Omental fat pad (tissue), 4 donors: ENCODE results near the gene RSPO4. TPM values are rescaled to one million over a fixed set of nuclear protein-coding genes. Genes with fewer than 3 reads are reported as not detected.
"Not testable (repeated sequence)": the region's sequence is repeated elsewhere in the genome, so short reads cannot be mapped to it uniquely, and the experiment has no call there.

Source experiments
- ATAC-seq: fragments of 150-250 bp; one replicate; pipeline ENCODE4 v1.9.1; 2016; ENCODE audit warnings: mild to moderate bottlenecking, moderate library complexity; ENCODE audit not compliant: low FRiP score
- DNase-seq: peaks from one replicate; pipeline ENCODE4 v3.0.0-alpha.2; 2019; ENCODE audit warnings: low spot score
- CTCF ChIP-seq, 3 donors: fragments of 450-650 bp; IDR thresholded peaks; one replicate each; pipeline ENCODE4 v1.5.1; 2016 to 2017; ENCODE audit warnings: antibody characterized with exemption in 3 of 3, mild to moderate bottlenecking in 3 of 3, moderate library complexity in 2 of 3
- total RNA-seq, 4 donors: library from RNA; depleted of rRNA; stranded (reverse); fragments of >200 nt; gene quantifications; one replicate each; pipeline ENCODE4 v1.1.0, GENCODE V29; 2016

RSPO4 gene
- total RNA-seq, 4 donors from 2014 or later: not detected

- DNase-seq (no peak), ATAC-seq (no peak)
- no peak for TF ChIP-seq CTCF (IDR thresholded peaks at IDR 0.05)
Observed at GRCh38 chr20:987677-988076, 14.4 kb downstream of the RSPO4 start.

DNA sequence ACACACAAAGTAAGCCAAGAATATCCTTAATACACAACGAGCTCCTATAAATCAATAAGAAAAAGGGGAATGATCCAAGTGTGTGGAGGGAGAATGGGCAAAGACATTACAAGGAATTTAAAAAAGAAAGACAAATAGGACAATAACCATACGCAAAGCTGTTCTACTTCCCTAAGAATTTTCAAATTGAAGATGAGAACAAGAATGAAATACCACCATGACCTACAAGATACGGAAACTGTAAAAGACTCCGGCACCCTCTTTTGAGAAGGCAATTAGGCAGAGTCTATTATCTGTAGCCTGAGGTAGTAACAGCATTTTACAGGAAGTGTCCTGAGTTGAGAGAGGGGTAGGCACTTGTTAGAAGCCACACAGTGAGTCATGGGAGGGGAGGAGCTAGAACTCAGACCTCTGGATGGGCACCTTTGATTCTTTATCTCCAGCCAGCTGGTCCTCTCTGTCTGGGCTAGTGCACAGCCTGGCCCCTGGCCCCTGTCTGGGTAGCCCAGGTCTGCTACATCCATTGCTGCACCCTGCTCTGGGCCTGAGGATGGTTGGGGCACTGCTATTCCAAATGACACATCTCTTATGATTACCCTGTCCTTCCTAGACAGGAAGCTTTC is 15.3 kb downstream of the RSPO4 start:
- DNase-seq: no peak
- no peak for TF ChIP-seq CTCF (IDR thresholded peaks at IDR 0.05)
- no peak for ATAC-seq

DNA sequence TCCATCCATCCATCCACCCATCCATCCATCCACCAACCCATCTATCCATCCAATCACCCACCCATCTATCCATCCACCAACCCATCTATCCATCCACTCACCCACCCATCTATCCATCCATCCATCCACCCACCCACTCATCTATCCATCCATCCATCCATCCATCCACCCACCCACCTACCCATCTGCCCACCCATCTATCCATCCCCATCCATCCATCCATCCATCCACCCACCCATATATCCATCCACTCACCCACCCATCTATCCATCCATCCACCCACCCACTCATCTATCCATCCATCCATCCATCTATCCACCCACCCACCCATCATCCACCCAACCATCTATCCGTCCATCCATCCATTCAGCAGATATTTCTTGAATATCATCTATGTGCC is 17.1 kb downstream of the RSPO4 start:
- ATAC-seq: not testable (repeated sequence)

DNA sequence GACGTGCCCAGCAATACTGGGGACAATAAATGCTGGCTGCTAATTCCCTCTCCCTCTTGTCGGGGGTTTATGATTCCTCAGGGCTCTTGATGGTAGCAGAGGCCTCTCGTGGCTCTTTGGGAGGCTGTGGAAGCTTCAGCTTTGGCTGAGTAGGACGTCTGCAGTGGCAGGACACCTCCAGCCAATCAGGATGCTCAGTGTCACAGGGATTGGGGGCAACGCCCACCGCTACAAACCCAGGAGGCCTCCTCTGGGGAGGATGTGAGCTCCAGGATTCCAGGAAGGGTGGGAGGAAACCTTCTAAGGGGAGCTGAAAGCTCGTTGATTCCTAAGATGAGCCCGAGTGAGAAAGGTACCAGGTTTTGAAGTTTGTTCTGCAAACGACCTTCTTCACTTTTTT is 19.4 kb downstream of the RSPO4 start:
- DNase-seq: no peak
- no peak for TF ChIP-seq CTCF (IDR thresholded peaks at IDR 0.05)
- ATAC-seq: no peak

More for the DNA sequence above, 17.1 kb downstream of the RSPO4 start:
- DNase-seq: not testable (repeated sequence)

GRCh38 chr20:977021-977420 is 25.1 kb downstream of the RSPO4 start:
- TF ChIP-seq CTCF (IDR thresholded peaks at IDR 0.05): no peak
- ATAC-seq (no peak), DNase-seq (no peak)

DNA sequence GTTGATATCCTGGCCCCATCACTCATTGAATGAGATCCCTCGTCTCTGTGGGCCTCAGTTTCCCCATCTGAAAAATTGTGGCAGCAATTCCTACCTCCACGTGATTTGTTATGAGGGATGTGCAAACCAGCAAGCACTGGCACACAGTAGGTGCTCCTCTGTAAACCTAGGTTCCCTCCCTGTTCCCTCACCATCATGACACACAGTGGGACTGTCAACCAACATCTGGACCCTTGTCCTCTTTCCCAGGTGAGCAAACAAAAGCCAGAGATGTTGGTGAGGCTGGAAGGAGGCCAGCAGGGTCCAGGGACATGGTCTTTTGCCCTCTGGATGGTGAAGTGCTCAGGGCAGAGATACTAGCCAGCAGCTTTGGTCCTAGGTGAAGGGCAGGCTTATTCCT is 26.1 kb downstream of the RSPO4 start:
- no peak for ATAC-seq
- TF ChIP-seq CTCF (IDR thresholded peaks at IDR 0.05): no peak
- DNase-seq: no peak

GRCh38 chr20:973785-974194 is 28.3 kb downstream of the RSPO4 start:
- no peak for TF ChIP-seq CTCF (IDR thresholded peaks at IDR 0.05)
- ATAC-seq (no peak), DNase-seq (no peak)
